Measurements from ENCODE around the gene DHRS4.

The DHRS4 gene

DNA sequence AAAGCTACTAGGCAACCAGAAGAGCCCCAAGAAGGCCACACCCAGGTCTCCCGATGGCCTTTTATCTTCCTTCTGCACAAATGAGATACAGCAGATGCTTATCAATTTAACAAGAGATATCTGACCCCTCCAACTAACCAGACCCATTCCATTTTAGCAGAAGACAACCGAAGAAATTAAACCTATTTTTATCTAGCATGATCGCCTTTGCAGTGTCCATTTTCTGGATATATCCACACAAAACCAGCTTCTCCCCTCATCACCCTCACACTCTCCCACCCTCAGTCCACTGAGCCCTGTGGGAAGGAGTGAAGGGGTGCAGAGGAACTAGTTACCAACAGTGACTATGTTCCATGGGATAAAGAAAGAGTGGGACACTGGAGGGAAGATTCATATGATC is 20.9 kb upstream of the DHRS4 start:
- DNase-seq (ENCODE audit: low read depth), result no peak
- TF ChIP-seq, protein P1, sequence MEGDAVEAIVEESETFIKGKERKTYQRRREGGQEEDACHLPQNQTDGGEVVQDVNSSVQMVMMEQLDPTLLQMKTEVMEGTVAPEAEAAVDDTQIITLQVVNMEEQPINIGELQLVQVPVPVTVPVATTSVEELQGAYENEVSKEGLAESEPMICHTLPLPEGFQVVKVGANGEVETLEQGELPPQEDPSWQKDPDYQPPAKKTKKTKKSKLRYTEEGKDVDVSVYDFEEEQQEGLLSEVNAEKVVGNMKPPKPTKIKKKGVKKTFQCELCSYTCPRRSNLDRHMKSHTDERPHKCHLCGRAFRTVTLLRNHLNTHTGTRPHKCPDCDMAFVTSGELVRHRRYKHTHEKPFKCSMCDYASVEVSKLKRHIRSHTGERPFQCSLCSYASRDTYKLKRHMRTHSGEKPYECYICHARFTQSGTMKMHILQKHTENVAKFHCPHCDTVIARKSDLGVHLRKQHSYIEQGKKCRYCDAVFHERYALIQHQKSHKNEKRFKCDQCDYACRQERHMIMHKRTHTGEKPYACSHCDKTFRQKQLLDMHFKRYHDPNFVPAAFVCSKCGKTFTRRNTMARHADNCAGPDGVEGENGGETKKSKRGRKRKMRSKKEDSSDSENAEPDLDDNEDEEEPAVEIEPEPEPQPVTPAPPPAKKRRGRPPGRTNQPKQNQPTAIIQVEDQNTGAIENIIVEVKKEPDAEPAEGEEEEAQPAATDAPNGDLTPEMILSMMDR (IDR thresholded peaks at IDR 0.05; ENCODE audit: low read length, missing control alignments), result no peak
- H3K4me3 ChIP-seq (replicated peaks; ENCODE audit: low read depth, low read length), result no peak overlapping the region

DNA sequence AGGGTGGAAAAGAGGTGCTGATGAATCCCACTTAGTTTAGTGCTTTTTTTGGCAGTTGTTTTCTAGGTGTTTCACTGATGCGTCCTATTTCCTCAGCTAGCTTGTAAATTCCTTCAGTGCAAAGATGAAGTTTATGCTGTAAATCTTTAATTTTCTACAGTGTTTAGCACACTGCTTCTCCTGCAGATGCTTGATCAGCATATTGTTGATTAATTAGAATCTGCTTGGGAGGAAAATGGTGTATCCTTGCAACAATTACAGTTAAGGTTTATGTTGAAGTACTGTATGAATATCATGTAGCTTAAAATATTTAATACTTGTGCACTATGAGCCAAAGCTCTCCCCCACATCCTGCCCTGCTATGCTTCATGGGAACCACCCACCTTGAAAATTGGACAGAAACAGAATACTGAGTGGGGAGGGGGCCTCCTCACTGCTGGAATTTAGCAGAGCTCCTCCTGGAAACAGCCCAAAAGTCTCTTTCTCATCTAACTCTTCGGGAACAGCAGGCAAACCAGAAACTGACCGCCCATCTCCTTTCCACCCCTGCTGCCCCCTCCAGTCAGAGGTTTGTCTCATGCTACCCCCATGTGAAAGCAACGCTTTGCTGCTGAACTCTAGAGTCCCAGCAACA is 20.3 kb upstream of the DHRS4 start:
- H3K4me3 ChIP-seq (replicated peaks; ENCODE audit: low read depth, low read length), result no peak overlapping the region
- TF ChIP-seq, protein P1 (IDR thresholded peaks at IDR 0.05; ENCODE audit: low read length, missing control alignments), result no peak
- DNase-seq (ENCODE audit: low read depth), result no peak

DNA sequence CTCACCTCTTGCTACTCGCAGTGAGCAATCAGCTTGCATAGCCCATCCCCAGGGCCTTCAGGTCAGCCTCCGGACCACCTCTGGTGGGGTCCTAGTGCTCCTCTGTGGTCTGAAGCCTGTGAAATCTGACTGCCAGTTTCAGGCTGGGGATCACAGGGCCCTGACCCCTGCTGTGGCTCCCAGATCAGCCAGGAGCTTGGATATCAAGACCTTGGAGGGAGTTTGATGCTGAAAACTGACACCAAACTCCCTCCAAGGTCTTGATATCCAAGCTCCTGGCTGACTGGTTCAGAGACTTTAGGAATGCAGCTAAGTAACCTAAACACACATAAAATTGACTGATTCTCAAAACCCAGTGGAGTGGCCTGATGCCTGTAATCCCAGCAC is 19.8 kb upstream of the DHRS4 start:
- TF ChIP-seq, protein P1 (IDR thresholded peaks at IDR 0.05; ENCODE audit: low read length, missing control alignments), result no peak
- DNase-seq (ENCODE audit: low read depth), result no peak

DNA sequence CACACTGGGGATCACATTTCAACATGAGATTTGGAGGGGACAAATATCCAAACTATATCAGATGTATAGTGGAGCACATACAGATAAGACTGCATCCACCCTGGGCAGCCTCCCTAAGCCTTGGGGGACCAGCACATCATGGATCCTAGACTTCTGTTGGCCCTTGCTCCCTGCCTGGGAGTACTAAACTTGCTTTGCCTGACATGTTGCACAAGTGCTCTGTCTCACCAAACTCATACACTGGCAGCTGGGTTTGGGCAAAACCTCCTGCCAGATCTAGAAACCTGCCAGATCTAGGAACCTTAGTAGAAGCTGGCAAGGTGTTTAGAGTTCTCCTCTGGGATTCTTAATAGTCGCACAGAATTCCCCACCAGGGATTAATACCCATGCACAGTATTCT is 18.4 kb upstream of the DHRS4 start:
- no peak overlapping the region for H3K4me3 ChIP-seq (replicated peaks; ENCODE audit: low read depth, low read length)
- TF ChIP-seq, protein P1 (IDR thresholded peaks at IDR 0.05; ENCODE audit: low read length, missing control alignments), result no peak
- no peak for DNase-seq (ENCODE audit: low read depth)

More for the DNA sequence above, 19.8 kb upstream of the DHRS4 start:
- no peak overlapping the region for H3K4me3 ChIP-seq (replicated peaks; ENCODE audit: low read depth, low read length)

DNA sequence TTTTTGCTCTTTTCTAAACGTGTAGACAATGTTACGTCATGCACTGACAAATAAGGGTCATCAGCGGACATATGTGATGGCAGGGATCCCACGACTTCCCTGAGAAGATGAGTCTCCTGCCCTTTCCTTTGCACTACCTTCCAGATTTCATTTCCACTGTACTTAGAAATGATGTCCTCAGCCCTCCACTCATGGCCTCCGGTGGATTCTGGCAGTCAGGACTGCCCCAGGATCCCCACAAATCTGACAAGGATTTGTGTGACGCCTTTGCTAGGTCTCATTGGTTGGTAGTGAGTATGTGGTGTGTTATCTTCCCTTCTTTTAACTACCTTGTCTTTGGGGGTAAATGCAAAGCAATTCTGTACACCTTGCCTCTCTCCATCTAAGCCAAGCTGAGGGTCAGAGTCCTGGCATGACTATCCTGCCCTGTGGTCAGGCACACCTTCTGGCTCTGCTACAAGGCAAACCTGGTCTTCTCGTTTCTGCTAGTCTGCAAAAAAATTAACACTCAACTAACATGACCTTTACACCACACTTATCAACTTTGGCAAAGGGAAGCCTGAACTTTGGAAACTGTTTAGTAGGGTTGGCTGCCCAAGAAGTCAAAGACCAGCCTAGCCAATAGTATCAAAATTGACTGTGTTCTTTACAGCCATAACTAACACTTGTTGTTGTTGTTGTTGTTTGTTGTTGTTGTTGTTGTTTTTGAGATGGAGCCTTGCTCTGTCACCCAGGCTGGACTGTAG is 17.3 kb upstream of the DHRS4 start:
- DNase-seq (ENCODE audit: low read depth), result no peak
- H3K4me3 ChIP-seq (replicated peaks; ENCODE audit: low read depth, low read length), result no peak overlapping the region
- TF ChIP-seq, protein P1 (IDR thresholded peaks at IDR 0.05; ENCODE audit: low read length, missing control alignments), result no peak

DNA sequence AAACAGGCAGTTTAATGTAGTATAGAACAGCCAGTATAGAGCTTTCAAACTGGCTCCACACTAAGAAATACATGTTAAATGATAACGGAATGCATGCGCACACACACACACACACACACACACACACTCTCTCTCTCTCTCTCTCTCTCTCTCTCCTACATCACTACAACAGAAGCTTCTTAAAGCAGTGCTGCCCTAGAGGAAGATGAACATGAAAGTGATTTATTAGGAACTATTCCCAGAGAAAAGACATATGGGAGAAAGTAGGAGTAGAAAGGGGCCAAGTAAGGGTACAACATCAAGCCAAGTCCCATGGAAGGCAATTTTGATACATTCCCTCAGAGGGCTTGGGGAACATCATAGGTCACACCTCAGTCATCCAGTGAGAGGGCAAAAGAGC is 16.4 kb upstream of the DHRS4 start:
- TF ChIP-seq, protein P1 (IDR thresholded peaks at IDR 0.05; ENCODE audit: low read length, missing control alignments), result no peak
- no peak for DNase-seq (ENCODE audit: low read depth)
- H3K4me3 ChIP-seq (replicated peaks; ENCODE audit: low read depth, low read length), result no peak overlapping the region

Measured in fibroblast of pulmonary artery (primary cell).